Femur (tissue), 1 donor: ENCODE data around the gene ALPK1.
"Not testable (repeated sequence)": the region's sequence is repeated elsewhere in the genome, so short reads cannot be mapped to it uniquely, and the experiment has no call there.

Experiments
- DNase-seq: peaks from one replicate; pipeline ENCODE4 v3.0.0-alpha.2; 2017

ALPK1 gene

GRCh38 chr4:112379306-112379705 lies 82.1 kb downstream of the ALPK1 start:
- no peak for DNase-seq

- DNase-seq = no peak
These were observed 85.0 kb downstream of the ALPK1 start for GRCh38 chr4:112381996-112382692.

GRCh38 chr4:112386071-112386470 lies 88.9 kb downstream of the ALPK1 start:
- DNase-seq = no peak

- DNase-seq = peak; percentile 26
These were observed 104.9 kb downstream of the ALPK1 start for GRCh38 chr4:112402098-112402497.

GRCh38 chr4:112403101-112403945 lies 106.2 kb downstream of the ALPK1 start:
- DNase-seq = peak; percentile 22

GRCh38 chr4:112410364-112410763 lies 113.2 kb downstream of the ALPK1 start:
- DNase-seq = no peak

- no peak for DNase-seq
These were observed 113.6 kb downstream of the ALPK1 start for GRCh38 chr4:112410804-112411203.

- no peak for DNase-seq
These were observed 114.8 kb downstream of the ALPK1 start for GRCh38 chr4:112411781-112412550.

GRCh38 chr4:112416464-112416863 lies 119.3 kb downstream of the ALPK1 start:
- DNase-seq = no peak

- DNase-seq = no peak
These were observed 120.9 kb downstream of the ALPK1 start for GRCh38 chr4:112418092-112418491.

GRCh38 chr4:112421911-112422310 lies 124.7 kb downstream of the ALPK1 start:
- no peak for DNase-seq

- no peak for DNase-seq
These were observed 125.5 kb downstream of the ALPK1 start for GRCh38 chr4:112422644-112423043.

- no peak for DNase-seq
These were observed 126.4 kb downstream of the ALPK1 start for GRCh38 chr4:112423591-112423990.

- DNase-seq = no peak
These were observed 128.7 kb downstream of the ALPK1 start for GRCh38 chr4:112425823-112426222.

GRCh38 chr4:112426416-112426815 lies 129.2 kb downstream of the ALPK1 start:
- no peak for DNase-seq

- no peak for DNase-seq
These were observed 134.0 kb downstream of the ALPK1 start for GRCh38 chr4:112431158-112431557.

- no peak for DNase-seq
These were observed 139.8 kb downstream of the ALPK1 start for GRCh38 chr4:112436987-112437386.

- not testable (repeated sequence) for DNase-seq
These were observed 145.1 kb downstream of the ALPK1 start for GRCh38 chr4:112442226-112442625.

- no peak for DNase-seq
These were observed 151.3 kb downstream of the ALPK1 start for GRCh38 chr4:112448306-112449132.

- no peak for DNase-seq
These were observed 152.5 kb downstream of the ALPK1 start for GRCh38 chr4:112449708-112450107.

GRCh38 chr4:112451104-112451503 lies 153.9 kb downstream of the ALPK1 start:
- no peak for DNase-seq

- no peak for DNase-seq
These were observed 154.7 kb downstream of the ALPK1 start for GRCh38 chr4:112451831-112452230.

- DNase-seq = no peak
These were observed 156.2 kb downstream of the ALPK1 start for GRCh38 chr4:112453321-112453720.
